HG03025 (cell line): ENCODE measurements around the gene KLK15.
"Not testable (repeated sequence)": the region's sequence is repeated elsewhere in the genome, so short reads cannot be mapped to it uniquely, and the experiment has no call there.

Source experiments
- ATAC-seq: cut with Tn5 transposase; IDR thresholded peaks from one replicate; pipeline ENCODE4 v1.9.1; 2021; ENCODE audit warnings: mild to moderate bottlenecking, moderate library complexity; ENCODE audit not compliant: unreplicated experiment, low FRiP score

KLK15 gene

GRCh38 chr19:50797781-50798658 is 35.4 kb downstream of the KLK15 start:
- no peak for ATAC-seq

GRCh38 chr19:50797429-50797780 is 36.0 kb downstream of the KLK15 start:
- ATAC-seq = no peak

DNA sequence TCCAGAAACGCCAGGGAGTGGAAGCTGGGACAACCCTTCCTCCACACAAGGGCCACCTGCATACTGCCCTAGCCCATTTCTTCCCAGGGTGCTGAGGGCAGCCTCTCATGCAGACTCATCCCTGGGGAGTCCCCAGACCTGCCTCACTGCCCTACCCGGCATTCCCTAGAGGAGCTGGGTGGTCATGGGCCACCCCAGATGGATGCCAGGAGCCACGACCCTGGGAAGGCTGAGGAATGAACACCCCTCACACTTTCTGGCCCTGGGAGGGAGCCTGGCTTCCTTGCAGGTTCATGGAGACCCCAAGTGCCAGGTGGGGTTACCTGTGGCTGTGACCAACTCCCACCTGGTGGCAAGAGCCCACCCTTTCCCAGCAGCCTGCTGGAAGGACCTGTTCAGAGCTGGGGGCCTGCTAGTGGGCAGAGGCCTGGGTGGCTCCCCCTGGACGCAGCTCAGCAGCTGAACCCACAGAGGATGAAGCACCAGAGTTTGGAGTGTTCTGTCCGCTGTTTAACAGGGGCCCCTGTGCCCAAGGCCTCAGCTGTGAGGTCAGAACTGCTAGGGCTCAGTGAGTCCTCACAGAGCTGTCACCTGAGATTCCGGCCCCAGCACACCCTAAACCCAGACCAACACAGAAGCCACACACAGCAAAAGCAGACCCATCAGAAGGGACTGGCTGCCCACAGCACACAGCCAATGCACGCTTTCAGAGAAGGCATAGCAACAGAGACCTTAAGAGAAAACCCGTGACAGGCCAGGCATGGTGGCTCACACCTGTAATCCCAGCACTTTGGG is 36.5 kb downstream of the KLK15 start:
- no peak for ATAC-seq

GRCh38 chr19:50796128-50796633 is 37.2 kb downstream of the KLK15 start:
- no peak for ATAC-seq

GRCh38 chr19:50795664-50796073 is 37.7 kb downstream of the KLK15 start:
- ATAC-seq = no peak

DNA sequence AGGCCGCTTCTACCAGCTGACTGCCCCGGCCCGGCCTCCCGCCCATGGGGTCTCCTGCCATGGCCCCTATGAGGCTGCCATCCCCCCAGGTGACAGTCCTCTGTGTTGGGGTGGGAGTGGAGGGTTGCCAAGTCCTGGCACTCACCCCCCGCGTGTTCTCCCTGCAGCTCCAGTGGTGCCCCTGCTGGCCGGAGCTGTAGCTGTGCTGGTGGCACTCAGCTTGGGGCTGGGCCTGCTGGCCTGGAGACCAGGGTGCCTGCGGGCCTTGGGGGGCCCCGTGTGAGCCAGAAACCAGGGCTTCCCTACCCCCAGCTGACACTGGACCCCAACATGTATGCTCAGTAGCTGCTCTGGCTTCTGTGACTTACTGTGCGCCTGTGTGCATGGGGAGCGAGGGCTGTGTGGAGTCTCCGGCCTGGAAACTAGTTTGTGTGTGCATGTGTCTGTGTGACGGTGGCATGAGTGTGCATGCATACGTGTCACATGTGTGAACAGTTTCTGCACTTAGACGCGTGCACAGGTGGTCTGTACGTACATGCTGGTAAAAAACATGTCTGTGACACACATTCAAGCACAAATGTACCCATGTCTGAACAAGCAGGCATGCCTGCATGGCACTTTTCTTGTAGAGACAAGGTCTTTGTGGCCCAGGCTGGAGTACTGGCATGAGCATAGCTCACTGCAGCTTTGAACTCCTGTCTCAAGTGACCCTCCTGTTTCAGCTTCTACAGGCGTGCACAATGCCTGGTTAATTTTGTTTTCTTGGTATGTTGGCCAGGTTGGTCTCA is 38.3 kb downstream of the KLK15 start:
- ATAC-seq = no peak

DNA sequence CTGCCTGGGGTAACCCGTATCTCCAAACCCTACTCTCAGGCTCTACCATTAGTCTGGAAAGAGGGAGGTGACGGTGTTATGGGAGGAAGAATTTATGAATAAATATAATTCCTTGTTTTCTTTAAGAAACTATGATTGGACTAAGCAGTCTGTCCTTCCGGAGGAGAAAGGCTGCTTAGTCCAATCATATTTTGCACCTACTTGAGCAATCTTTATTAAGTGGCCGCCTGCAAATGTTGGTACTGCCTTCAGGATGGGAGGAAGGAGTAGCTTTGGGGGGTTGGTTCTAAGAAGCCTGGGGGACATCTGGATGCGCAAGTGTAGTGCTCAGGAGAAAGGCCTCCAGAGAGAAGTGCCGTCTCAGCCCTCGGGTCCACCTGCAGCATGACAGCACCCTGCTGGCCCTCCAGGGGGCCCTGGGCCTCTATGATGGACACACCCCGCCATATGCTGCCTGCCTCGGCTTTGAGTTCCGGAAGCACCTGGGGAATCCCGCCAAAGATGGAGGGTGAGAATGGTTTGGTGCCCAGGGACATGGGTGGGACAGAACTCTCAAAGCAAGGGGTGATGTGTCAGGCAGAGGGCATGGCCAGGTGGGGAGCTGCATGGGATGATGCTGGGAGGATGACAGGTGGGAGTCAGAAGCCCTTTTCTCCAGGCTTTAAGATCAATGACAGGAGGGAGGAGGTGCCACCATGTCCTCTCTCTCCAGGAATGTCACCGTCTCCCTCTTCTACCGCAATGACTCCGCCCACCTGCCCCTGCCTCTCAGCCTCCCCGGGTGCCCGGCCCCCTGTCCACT is 39.1 kb downstream of the KLK15 start:
- no peak for ATAC-seq

DNA sequence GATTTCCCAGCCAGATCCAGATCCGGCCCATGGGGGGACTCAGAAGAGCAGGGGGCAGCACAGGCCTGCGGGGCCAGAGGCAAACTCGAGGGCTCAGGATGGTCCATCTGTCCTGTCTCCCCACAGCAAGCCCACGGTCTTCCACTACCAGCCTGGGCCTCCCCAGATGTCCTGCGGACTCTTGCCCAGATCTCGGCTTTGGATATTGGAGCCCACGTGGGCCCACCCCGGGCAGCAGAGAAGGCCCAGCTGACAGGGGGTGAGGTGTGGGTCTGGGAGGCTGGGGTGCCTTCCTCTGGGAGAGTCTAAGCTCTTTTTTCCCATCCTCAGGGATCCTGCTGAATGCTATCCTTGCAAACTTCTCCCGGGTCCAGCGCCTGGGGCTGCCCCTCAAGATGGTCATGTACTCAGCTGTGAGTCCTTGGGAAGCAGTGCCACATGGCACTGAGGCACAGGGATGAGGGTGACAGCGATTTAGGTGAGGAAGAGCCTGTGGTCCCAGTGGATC is 39.8 kb downstream of the KLK15 start:
- no peak for ATAC-seq

GRCh38 chr19:50792272-50793250 is 40.8 kb downstream of the KLK15 start:
- ATAC-seq = no peak

DNA sequence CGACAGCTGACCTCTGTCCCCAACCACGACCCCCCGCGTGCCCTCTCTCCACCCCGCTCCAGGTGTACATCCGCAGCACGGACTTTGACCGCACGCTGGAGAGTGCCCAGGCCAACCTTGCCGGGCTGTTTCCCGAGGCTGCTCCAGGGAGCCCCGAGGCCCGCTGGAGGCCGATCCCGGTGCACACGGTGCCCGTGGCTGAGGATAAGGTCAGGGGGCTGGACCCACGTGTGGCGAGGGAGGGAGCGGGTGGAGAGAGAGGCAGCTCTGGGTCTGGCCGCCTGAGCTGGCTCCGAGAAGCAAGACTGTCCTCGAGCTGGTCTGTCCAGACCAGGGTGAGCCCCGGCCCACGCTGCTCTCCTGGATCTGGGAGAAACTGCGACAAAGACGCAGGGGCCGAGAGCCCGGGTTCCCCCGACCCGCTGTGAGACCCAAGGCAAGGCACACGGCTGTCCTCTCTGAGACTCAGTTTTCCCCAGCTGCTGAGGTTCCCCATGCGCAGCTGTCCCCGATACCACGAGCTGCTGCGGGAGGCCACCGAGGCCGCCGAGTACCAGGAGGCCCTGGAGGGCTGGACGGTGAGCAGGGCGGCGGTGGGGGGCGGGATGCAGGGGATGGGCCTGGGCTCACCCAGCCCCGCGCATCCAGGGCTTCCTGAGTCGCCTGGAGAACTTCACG is 41.6 kb downstream of the KLK15 start:
- ATAC-seq = no peak

- no peak for ATAC-seq
Observed at GRCh38 chr19:50790922-50791467, 42.4 kb downstream of the KLK15 start.

GRCh38 chr19:50790396-50790795 is 43.0 kb downstream of the KLK15 start, which contains the start of gene ACP4:
Gene ACP4 (plus strand): TSS chr19:50790415. CDS start chr19:50790415, 0 bp downstream.
- no peak for ATAC-seq

- no peak for ATAC-seq
Observed at GRCh38 chr19:50785329-50785728, 48.0 kb downstream of the KLK15 start.

- no peak for ATAC-seq
Observed at GRCh38 chr19:50784710-50785109, 48.7 kb downstream of the KLK15 start.

DNA sequence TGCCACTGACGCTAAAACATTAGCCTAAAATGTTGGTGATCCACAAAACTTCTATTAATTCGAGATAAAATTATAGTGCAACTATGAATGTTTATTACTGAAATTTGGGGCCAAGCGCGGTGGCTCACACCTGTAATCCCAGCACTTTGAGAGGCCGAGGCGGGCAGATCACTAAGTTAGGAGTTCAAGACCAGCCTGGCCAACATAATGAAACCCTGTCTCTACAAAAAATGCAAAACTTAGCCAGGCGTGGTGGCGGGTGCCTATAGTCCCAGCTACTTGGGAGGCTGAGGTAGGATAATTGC is 49.6 kb downstream of the KLK15 start:
- ATAC-seq = not testable (repeated sequence)

DNA sequence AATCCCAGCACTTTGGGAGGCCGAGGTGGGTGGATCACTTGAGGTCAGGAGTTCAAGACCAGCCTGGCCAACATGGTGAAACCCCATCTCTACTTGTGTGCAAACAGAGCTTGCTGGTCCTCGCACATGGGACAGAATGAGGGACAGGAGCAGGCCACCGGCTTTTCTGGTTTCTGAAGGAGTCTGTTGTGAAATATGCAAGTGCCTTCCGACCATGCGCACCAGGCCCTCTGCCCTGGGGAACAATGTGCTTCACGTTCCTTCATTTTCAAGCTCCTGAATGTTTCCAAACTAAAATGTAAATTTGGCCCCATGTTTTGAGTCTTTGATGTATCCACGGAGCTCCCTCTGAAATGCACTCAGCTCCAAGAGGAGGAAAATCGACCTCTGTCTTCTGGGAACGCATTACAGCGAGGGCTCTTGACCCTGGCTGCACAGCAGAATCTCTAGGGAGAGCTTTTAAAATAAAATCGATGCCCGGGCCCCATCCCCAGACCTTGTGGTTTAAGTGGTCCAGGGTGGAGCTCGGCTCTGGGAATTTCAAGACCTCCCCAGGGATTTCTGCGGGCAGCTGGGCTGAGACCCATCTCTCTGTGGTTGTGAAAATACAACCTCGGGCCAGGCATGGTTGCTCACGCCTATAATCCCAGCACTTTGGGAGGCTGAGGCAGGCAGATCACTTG is 52.5 kb downstream of the KLK15 start:
- ATAC-seq = no peak
